C4-2B (cell line): ENCODE measurements around the gene SHMT2.

Source experiments
- ZFX ChIP-seq: fragments of 450-650 bp; IDR thresholded peaks from 2 replicates; pipeline ENCODE4 v1.6.1; 2017
- TF ChIP-seq, protein P1 (sequence below): fragments of 450-650 bp; conservative IDR thresholded peaks from 2 replicates; pipeline ENCODE4 v1.5.1; 2017; ENCODE audit warnings: mild to moderate bottlenecking

DNA sequence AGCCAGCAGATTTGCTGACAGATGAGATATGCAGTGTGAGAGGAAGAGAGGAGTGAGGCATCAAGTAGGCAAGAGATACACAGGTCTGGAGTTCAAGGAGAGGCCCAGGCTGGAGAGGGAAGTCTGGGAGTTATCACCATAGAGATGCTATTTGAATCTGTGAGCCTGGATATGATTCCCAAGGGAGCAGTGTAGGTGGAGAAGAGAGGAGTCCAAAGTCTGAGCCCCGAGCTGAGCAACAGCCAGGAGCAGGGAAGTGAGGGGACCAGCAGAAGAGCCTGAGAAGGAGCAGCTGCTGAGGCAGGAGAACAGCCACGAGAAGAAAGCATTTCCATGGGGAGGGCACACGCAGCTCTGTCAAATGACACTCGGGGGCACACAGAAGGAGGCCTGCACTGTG lies 33.1 kb upstream of the SHMT2 start:
- TF ChIP-seq, protein P1, sequence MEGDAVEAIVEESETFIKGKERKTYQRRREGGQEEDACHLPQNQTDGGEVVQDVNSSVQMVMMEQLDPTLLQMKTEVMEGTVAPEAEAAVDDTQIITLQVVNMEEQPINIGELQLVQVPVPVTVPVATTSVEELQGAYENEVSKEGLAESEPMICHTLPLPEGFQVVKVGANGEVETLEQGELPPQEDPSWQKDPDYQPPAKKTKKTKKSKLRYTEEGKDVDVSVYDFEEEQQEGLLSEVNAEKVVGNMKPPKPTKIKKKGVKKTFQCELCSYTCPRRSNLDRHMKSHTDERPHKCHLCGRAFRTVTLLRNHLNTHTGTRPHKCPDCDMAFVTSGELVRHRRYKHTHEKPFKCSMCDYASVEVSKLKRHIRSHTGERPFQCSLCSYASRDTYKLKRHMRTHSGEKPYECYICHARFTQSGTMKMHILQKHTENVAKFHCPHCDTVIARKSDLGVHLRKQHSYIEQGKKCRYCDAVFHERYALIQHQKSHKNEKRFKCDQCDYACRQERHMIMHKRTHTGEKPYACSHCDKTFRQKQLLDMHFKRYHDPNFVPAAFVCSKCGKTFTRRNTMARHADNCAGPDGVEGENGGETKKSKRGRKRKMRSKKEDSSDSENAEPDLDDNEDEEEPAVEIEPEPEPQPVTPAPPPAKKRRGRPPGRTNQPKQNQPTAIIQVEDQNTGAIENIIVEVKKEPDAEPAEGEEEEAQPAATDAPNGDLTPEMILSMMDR: no peak
- no peak for TF ChIP-seq ZFX
